ENCODE measurements around the gene PIGU.
"Not testable (repeated sequence)": the region's sequence is repeated elsewhere in the genome, so short reads cannot be mapped to it uniquely, and the experiment has no call there.

PIGU gene, protein sequence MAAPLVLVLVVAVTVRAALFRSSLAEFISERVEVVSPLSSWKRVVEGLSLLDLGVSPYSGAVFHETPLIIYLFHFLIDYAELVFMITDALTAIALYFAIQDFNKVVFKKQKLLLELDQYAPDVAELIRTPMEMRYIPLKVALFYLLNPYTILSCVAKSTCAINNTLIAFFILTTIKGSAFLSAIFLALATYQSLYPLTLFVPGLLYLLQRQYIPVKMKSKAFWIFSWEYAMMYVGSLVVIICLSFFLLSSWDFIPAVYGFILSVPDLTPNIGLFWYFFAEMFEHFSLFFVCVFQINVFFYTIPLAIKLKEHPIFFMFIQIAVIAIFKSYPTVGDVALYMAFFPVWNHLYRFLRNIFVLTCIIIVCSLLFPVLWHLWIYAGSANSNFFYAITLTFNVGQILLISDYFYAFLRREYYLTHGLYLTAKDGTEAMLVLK

DNA sequence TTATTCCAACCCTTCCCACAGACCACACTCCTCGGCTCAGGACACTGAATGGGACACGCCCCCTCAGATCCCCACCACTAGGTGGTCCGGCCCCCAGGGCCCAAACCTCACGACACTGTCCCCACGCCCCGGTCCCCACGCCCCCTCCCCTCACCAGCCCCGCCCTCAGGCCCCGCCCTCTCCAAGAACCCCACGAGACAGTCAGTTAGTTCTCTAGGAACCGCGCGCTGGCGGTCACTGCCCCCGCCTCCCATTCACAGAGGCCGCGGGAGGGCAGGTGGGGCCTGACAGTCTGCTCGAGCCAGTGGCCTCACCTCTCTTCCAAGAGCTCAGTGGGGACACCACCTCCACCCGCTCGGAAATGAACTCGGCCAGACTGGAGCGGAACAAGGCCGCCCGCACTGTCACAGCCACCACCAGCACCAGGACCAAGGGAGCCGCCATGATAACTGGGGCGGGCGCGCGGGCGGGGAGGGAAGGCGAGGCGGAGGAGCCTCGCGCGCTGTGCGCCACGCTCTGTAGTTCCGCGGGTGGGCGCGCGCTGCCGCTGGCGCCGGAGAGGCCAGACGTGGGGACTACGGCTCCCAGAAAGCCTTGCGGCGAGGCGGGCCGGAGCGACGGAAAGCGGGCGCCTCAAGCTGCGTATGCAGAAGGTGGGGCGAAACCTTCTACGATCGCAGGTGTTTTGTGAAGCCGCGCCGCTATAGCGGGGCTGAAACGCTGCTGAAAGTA, at the start of gene PIGU:
TSS of gene PIGU (minus strand) at position 451 of the 732 bp plus-strand sequence. CDS start at position 444, 7 bp downstream.
- DNase-seq (ENCODE audit: low read depth in 2 of 3, low spot score in 2 of 3) = peak; percentile 81 to 96 (median 83)

DNA sequence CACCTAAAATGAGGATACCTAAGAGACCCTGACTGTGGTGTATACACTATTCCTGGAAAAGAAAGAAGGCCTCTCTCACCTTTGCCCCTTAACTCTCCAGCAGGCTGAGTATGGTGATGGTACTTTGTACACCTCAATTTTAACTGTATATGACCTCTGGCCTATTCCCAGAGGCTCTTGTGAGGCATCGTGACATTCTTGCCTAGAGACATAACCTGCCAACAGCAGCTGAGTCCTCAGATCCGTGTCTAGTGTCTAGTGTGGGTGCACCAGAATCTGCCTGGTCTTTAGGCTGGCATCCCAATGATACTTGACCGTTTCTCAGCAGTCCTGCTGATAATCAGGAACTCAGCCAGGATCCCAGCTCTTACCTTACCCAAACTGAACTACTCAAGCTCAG, 47.3 kb upstream of the PIGU start:
- no peak for DNase-seq (ENCODE audit: low read depth in 2 of 3, low spot score in 2 of 3)

DNA sequence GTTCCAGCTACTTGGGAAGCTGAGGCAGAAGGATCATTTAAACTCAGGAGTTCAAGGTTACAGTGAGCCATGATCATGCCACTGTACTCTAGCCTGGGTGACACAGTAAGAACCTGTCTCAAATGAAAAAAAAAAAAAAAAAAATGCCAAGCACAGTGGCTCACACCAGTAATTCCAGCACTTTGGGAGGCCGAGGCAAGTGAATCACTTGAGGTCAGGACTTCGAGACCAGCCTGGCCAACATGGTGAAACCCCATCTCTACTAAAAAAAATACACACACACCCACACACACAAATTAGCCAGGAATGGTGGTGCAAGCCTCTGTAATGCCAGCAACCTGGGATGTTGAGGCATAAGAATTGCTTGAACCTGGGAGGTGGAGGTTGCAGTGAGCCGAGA, 45.7 kb upstream of the PIGU start:
- DNase-seq (ENCODE audit: low read depth in 2 of 3, low spot score in 2 of 3) = not testable (repeated sequence)

DNA sequence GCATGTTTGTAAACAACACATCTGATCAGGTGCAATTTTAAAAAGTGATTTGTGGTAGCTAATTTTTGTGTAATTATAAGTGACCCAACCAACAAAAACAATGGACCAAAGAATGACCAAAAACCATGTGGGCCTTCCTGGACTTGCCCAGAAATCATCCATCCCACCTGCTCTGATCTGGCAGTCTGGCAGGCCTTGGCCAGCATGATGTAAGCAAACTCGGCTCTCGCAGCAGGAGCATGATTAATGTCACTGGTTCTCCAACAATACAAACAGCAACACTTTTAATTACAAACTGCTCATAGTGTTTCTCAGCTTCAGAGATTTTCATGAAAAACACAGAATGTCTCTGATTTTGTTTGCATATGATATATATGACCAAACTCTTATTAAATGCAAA, 43.4 kb upstream of the PIGU start:
- DNase-seq (ENCODE audit: low read depth in 2 of 3, low spot score in 2 of 3) = no peak

DNA sequence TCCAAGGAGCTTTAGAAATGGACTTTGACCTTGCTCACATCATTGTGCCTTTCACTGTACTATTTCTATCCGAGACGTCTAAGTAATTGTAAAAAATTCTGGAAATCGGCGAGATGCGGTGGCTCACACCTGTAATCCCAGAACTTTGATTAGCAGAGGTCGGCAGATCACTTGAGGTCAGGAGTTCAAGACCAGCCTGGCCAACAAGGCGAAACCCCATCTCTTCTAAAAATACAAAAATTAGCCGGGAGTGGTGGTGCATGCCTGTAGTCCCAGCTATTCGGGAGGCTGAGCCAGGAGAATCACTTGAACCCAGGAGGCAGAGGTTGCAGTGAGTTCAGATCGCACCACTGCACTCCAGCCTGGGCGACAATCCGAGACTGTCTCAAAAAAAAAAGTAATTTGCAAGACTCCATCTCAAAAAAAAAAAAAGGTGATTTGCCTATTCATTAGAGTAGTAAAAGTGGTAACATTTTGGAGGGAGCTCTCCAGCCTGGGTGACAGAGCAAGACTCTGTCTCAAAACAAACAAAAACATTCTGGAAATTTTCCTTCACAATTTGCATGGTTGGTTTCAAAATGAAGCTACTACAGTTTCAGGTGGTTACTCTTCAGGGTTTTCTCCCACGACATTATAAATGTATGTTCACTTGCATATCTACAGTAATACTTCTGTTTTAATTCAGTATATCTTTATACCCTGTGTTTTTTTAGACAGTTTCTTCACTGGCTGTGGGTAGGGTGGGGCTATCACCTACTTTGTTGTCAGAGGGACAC, 42.5 kb upstream of the PIGU start:
- not testable (repeated sequence) for DNase-seq (ENCODE audit: low read depth in 2 of 3, low spot score in 2 of 3)

DNA sequence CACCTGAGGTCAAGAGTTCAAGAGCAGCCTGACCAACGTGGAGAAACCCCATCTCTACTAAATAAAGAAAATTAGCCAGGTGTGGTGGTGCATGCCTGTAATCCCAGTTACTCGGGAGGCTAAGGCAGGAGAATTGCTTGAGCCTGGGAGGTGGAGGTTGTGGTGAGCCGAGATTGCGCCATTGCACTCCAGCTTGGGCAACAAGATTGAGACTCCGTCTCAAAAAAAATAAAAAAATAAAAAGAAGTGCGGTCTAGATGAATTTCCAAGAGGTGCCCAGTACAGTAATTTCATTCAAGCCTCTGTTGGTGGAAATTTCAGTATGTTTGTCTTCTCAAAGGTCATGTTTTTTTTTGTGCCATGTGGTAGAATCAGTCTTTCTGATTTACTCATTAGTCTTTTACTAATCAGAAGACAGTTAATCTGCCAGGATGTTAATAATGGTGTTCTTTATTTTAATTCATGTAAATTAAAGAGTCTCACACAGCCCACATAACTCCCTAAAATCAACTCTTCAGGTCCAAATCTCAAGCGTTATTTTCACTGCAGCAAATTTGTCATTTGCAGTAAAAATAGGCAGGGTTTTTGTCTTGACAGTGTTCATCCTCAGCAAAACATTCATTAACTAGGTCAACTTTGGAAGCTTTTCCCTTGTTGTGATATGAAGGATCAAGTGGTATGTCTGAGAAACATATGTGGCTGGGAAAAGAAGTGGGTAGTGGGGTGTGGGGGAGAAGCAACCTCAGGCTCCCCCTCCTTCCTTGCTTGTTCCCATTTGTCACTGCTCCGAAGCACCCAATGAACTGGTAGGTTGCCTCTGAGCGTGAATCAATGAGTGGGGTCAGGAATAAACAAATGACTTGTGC, 40.6 kb upstream of the PIGU start:
- DNase-seq (ENCODE audit: low read depth in 2 of 3, low spot score in 2 of 3) = no peak

DNA sequence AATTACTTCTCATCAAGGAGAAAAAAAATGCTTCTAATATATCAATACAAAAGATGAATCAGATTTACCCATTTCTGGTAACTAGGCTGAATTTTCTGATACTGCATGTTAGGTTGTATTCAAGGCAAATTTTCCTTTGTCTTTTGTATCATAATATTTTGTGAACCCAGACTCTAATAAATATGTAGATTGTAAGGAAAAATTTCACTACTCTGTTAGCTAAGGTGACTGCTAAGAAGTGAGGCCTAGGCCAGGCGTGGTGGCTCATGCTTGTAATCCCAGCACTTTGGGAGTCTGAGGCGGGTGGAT, 40.0 kb upstream of the PIGU start:
- DNase-seq (ENCODE audit: low read depth in 2 of 3, low spot score in 2 of 3) = no peak

DNA sequence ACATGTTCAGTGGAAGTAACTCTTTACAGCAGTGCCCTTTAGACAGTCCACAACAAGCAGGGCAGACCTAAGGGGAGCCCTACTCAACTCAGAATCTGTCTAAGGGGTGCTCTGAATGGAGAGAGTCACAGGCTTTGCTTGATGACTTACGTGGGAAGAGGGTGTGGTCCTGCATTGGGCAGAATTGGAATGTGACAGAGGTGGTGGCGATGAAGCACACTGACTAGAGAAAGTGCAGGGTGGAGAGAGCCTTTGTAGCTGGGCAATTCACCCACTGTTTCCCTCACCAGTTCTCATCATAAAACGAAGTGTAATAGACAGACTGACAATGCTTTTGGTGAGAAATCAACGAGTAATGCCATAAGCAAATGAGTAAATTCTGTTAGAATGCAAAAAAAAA, 38.5 kb upstream of the PIGU start:
- no peak for DNase-seq (ENCODE audit: low read depth in 2 of 3, low spot score in 2 of 3)

DNA sequence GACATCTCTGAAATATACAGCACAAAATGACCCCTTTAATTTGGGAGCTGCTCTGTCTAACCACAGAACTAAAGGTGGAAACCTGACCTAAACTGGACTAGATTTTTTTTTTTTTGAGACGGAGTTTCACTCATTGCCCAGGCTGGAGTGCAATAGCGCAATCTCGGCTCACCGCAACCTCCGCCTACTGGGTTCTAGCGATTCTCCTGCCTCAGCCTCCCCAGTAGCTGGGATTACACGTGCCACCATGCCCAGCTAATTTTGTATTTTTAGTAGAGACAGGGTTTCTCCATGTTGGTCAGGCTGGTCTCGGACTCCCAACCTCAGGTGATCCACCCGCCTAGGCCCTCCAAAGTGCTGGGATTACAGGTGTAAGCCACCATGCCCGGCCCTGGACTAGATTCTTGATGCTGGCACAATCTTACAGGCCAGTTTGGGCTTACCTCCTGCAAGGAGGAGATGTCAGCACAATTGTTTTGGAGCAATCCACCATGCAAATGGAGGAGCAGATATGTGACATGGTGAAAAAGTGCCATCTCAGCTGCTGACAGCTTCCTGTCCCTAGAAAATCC, 37.1 kb upstream of the PIGU start:
- not testable (repeated sequence) for DNase-seq (ENCODE audit: low read depth in 2 of 3, low spot score in 2 of 3)

DNA sequence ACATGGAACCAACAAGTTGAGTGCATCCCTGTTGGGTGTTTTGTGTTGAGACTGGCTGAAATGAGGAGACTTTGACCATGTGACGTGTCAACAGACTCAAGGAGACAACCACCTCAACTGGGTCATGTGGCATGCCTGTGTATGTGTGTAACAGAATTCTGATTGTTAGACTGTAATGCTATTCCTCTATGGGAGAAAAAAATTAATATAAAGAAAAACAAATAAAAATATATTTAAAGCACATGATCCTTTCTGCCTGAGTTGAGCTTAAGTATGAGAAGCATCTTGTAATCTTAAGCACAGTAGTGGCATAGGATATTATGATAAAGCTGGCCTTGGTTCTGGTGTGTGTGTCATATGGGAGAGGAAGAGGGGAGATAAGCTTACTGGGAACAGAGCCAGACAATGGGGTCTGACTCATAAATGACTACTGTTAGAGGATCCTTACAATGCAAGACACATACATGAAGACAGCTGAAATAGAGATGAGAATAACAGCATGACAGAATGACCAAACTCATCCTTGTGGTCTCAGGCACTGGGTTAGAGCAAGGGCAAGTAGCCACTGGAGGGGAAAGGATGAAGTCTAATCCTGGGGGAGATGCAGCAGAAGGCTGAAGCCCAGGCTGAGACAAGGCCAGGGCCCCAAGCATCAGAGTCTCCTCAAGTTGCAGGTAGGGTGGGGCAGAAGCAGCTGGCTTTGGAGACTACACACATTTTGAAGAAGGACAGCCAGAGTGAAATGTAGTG, 36.5 kb upstream of the PIGU start:
- DNase-seq (ENCODE audit: low read depth in 2 of 3, low spot score in 2 of 3) = no peak

DNA sequence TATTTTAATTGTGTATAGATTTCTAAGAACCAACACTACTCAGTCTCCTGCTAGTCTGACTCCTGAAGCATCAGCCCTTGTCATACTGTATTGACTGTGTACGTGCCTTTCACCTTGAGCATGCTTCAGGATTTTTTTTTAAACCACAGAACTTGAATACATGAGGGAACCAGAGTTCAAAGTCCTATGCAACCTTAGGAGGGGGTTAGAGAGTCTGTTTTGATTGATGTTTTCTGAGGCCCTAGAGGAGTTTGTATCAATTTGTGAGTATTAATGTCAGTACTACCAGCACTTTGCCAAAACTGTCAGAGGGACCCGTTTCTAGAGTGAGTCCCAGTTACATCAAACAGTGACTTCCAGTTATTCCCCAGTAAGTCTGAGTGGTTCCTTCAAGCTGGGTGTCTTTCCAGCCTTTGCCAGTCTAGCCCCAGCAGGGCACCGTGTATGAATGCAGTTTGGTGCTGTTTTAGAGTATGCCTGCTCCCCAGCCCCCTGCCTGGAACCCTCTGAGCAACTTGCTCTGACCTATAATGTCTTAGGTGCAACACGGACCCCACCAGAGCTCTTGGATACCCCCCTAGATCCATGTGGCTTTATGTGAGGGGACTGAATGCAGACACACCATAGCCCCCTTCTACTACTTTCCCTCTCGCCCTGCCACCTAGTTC, 35.8 kb upstream of the PIGU start:
- DNase-seq (ENCODE audit: low read depth in 2 of 3, low spot score in 2 of 3) = no peak

DNA sequence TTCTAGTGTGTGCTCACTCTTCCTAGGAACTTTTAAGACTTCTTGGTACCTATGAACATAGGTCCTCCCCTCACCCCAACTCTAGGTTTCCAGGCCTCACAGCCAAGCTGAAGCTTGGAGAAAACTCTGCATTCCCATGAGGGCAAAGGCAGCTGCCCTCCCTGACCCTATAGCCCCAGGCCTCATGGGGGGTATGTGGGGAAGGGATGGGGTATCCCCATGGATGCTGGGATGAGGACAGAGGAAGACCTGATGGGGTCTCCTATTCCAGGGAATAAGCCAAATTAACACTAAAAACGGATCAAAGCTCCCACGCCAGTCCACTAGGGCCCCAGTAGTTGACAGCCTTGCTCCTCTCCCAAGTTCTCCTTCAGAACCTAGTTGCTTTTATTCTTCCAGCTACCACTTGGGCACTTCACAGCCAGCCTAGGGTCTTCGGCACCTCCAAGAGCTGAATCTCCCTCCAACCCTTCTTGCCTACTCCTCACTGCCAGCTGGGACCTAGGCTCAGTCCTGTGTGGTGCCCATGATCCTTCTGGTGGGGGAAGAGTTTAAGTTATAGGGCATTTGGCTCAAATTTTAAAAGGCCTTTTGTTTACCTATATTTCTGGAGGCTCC, 35.0 kb upstream of the PIGU start:
- no peak for DNase-seq (ENCODE audit: low read depth in 2 of 3, low spot score in 2 of 3)

DNA sequence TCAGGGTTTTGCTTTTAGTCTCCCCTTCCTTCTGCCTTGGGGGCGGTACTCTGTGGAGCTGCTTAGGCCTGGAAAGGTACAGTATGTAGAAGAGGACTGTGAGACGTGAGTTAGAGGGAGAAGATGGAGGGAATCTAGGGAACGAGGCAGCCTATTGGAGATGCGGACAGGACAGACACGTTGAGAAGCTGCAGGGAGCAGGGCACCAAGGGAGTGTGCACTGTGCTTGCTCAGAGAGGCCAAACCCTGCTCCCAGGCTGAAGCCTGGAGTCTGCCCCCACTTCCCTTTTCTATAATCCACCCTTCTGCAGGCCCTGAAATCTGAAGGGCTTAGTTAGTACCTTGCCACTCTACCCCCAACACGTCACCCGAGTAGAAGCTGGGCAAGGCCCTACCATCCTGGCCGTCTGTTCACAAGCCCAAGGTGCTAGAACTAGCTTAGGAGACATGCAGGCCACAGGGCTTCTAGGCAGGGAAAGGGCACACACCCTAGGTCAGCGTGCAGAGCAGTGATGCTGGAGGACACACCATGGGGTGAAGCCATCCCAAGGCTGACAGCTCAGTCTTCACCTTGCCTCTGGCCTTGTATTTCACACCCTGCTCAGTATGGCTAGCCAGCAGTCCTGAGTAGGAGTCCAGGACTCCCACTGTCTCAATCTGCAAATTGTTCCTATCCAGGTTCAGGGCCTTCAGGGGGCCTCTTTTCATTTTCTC, 34.1 kb upstream of the PIGU start:
- DNase-seq (ENCODE audit: low read depth in 2 of 3, low spot score in 2 of 3) = no peak

DNA sequence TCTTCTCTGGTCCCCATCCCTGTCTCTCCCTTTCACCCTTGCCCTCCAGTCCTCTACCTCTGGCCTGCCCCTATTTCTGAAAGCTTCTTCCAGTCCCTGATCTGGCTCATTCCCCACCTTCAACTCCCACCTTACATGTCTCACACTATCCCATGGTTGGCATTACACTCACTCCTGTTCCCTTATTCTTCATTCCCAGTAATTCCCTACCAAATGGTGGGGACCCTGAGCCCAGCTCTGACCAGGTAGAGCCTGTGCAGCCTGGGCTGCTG, 33.6 kb upstream of the PIGU start:
- DNase-seq (ENCODE audit: low read depth in 2 of 3, low spot score in 2 of 3) = no peak

DNA sequence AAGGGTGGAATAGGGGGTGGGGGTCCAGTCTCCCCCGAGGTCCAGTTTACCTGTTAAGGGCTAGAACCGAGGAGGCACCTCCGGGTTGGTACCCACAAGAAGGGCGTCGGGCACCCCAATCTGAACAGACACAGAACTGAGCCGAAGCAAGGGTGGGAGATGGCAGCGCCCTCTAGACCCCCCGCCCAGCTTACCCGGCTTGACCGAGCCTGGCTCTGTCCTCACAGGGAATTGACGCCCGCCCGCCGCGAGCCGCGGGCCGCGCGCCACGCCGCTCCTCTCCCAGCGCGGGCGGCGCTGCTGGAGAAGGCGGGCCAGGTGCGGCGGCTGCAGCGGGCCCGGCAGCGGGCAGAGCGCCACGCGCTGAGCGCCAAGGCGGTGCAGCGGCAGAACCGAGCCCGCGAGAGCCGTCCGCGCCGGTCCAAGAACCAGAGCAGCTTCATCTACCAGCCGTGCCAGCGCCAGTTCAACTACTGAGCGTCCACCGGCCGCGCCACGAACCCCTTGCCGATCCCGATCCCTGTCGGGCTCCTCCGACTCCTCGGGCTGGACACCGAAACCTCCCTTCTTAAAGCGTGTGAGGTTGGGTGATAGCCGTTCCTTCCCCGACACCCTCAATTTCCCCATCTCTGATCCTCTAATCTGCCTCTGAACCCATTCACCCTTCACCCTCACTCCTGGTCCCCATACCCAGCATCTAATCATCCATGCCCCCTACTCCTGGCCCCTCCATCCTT, 33.1 kb upstream of the PIGU start:
- DNase-seq (ENCODE audit: low read depth in 2 of 3, low spot score in 2 of 3) = no peak

DNA sequence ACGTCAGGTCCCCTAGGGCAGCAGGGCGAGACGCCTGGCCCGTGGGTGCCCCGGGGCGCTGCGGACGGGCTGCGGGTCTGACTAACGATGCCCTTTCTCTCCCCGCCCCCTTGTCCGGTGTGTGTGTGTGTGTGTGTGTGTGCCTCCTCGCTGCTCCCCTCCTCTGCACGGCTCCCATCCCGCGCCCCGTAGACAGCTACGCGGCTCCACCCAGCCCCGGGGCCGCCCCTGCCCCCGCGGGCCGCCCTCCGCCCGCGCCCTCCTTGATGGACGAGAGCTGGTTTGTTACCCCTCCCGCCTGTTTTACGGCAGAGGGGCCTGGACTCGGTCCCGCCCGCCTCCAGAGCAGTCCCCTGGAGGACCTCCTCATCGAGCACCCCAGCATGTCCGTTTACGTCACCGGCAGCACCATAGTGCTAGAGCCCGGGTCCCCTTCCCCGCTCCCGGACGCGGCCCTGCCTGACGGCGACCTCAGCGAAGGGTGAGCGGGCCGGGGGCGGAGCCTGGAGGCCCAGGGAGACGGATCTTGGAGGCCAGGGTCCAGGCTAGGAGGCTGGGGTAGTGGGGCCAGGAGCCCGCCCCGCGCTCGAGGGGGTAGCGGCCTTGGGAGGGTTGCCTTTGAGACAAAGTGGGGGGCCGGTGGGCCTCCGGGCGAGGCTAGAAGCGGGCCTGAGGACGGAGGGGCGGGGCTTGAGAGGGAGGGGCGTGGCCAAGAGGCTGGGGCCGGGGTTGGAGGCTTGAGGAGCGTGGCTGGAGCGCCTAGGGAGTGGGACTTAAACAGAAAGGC, 32.3 kb upstream of the PIGU start:
- peak; percentile 61 to 82 (median 74) for DNase-seq (ENCODE audit: low read depth in 2 of 3, low spot score in 2 of 3)

DNA sequence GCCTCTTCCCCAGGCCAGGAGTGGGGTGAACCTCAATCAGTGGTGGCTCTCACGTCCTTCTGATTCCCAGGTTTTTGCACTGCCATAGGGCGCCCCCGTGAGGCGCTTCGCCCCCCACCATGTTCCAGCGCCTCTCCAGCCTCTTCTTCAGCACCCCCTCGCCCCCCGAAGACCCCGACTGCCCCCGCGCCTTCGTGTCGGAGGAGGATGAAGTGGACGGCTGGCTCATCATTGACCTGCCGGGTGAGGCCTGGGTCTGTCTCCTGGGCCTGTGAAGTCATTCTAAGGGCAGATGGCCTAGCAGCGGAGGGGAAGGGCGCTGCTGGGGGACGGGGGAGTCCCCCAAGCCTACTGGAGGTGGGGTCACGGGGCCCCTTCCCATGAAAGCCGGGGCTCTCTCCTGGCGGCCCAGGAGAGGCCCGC, 31.7 kb upstream of the PIGU start:
- peak in 2 of 3 experiments; percentile 28 to 40 for DNase-seq (ENCODE audit: low read depth in 2 of 3, low spot score in 2 of 3)
